HG03097 (cell line): Measurements from ENCODE around the gene AAMP.
"Not testable (repeated sequence)": the region's sequence is repeated elsewhere in the genome, so short reads cannot be mapped to it uniquely, and the experiment has no call there.

ENCODE experiments used
- ATAC-seq: cut with Tn5 transposase; IDR thresholded peaks from one replicate; pipeline ENCODE4 v1.9.1; 2021; ENCODE audit not compliant: unreplicated experiment, low FRiP score

Gene AAMP

GRCh38 chr2:218276986-218277755, 7.2 kb upstream of the AAMP start:
- ATAC-seq: no peak

GRCh38 chr2:218275371-218276072, 5.6 kb upstream of the AAMP start:
- no peak for ATAC-seq

- ATAC-seq: no peak
Observed at GRCh38 chr2:218274586-218274985, 4.6 kb upstream of the AAMP start.

- ATAC-seq: no peak
Observed at GRCh38 chr2:218273908-218274249, 3.9 kb upstream of the AAMP start.

- not testable (repeated sequence) for ATAC-seq
Observed at GRCh38 chr2:218273214-218273907, 3.4 kb upstream of the AAMP start.

GRCh38 chr2:218272531-218273212, 2.7 kb upstream of the AAMP start:
- peak; percentile 25 for ATAC-seq

GRCh38 chr2:218271865-218272530, 2.1 kb upstream of the AAMP start:
- ATAC-seq: no peak

GRCh38 chr2:218271487-218271797, 1.5 kb upstream of the AAMP start:
- no peak for ATAC-seq

GRCh38 chr2:218270721-218271486, 967 bp upstream of the AAMP start:
- ATAC-seq: no peak

- no peak for ATAC-seq
Observed at GRCh38 chr2:218267259-218267658, 2.7 kb downstream of the AAMP start.

- ATAC-seq: no peak
Observed at GRCh38 chr2:218266316-218266979, 3.5 kb downstream of the AAMP start.

GRCh38 chr2:218265626-218266025, 4.3 kb downstream of the AAMP start:
- no peak for ATAC-seq

- ATAC-seq: no peak
Observed at GRCh38 chr2:218264773-218265561, 5.0 kb downstream of the AAMP start.

GRCh38 chr2:218263817-218264641, 5.9 kb downstream of the AAMP start:
- no peak for ATAC-seq

- no peak for ATAC-seq
Observed at GRCh38 chr2:218262631-218263586, 7.0 kb downstream of the AAMP start.

GRCh38 chr2:218262237-218262600, 7.7 kb downstream of the AAMP start:
- ATAC-seq: no peak
